ENCODE measurements around the gene DBF4B.
"Not testable (repeated sequence)": the region's sequence is repeated elsewhere in the genome, so short reads cannot be mapped to it uniquely, and the experiment has no call there.

The DBF4B gene

DNA sequence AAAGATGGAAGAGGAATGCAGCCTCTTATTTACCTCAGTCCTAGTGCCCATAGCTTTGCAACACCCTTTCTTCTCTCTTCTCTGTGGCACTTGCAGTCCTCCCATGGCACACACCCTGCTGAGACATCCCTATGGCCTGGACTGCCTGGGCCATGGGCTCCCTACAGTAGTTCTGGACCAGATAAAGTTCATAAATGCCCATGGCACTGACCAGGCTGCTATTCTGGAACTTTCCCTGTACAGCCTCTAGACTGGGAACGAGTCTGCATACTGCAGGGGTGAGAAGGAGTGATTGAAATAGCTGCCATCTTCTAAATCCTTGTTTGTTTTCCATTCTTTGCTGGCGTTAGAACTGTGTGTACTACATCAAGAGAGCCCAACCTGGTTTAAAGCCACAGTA lies 25.8 kb downstream of the DBF4B start:
- no peak for DNase-seq

DNA sequence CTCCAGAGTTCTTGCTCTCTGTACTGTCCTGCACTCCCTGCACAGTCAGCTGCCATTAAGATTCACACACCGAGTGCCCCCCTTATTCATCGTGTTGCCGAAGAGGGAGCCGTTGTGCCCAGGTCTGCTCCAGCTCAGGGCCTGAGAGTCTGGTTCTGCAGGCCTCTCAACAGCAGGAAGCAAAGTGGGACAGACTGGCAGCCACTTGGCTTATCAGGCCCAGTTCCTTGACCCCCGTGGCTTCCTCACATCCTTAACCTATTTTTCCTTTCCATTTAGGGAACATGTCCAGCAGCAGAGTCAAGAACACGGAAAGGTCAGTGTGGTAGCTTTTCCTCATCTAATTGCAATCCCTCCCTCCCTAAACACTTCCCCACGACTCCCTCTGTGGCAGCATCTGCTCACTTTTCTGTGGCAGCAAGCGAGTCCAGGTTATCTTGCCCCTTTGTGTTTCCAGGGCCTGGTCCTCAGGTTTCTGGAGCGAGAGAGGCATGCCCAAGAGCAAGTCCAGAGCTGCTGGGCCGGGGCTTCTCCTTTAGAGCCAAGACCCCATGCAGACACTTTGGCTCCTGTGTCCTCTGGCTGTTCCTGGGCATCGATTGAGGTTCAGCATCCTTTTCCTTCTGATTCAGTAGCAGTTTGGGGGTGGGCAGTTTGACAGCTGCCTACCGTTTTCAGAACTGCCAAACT lies 28.2 kb downstream of the DBF4B start:
- DNase-seq: no peak

DNA sequence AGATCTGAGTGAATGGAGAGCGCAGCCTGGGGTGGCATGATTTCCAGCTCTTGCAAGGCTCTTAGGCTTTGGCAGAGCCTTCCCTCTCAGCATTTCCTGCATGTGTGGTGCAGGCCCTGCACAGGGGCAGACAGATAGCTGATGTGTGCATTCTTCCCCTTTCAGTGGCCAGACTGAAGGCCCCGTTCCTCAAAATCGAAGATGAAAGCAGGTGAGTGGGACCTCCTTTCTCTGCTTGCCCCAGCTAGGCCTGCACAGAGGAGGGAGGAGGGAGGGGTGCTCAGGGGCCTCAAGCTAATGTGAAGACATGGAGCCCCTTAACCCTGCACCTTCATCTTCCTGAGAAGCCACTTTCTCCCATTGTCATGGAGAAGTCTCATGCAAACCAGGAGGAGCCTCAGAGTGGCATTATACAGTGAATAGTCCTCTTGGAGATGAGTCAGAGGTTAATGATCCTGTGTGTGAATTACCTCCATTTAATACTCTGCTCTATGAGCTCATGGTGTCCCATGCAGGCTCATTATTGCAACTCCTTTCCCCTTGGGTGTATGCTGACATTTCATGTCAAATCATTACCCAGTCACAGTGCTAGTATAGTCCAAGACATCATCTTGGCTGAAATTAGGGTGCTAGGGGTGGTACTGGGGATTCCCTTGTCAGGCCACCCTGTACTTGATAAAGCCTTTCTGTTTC lies 29.9 kb downstream of the DBF4B start:
- DNase-seq: no peak

GRCh38 chr17:44741316-44741715 lies 32.9 kb downstream of the DBF4B start:
- no peak for DNase-seq

- DNase-seq: no peak
Observed at GRCh38 chr17:44745301-44745700, 36.8 kb downstream of the DBF4B start.

- DNase-seq: not testable (repeated sequence)
Observed at GRCh38 chr17:44745738-44746137, 37.3 kb downstream of the DBF4B start.

- DNase-seq: no peak
Observed at GRCh38 chr17:44747566-44747965, 39.1 kb downstream of the DBF4B start.

GRCh38 chr17:44749076-44749979 lies 40.9 kb downstream of the DBF4B start:
- no peak for DNase-seq

DNA sequence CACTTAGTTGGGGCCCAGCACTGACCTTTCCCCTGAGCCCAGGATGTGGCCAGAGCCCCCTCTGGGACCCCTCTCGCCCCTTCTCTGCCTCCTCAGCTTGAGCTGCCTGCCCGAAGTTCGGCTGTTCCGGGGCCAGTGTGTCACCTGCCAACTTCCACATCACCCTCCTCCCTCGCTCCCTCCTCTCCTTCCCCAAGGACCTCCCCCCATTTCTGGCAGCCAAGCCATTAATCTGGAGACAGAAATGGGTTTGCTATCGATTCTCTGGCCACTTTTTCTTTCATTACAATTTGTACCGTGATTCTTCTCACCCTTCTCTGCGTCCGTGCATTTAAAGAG lies 41.5 kb downstream of the DBF4B start:
- no peak for DNase-seq

- no peak for DNase-seq
Observed at GRCh38 chr17:44751331-44751730, 42.9 kb downstream of the DBF4B start.

- DNase-seq: no peak
Observed at GRCh38 chr17:44751806-44752205, 43.3 kb downstream of the DBF4B start.

GRCh38 chr17:44752953-44753861 lies 44.7 kb downstream of the DBF4B start:
- DNase-seq: no peak

DNA sequence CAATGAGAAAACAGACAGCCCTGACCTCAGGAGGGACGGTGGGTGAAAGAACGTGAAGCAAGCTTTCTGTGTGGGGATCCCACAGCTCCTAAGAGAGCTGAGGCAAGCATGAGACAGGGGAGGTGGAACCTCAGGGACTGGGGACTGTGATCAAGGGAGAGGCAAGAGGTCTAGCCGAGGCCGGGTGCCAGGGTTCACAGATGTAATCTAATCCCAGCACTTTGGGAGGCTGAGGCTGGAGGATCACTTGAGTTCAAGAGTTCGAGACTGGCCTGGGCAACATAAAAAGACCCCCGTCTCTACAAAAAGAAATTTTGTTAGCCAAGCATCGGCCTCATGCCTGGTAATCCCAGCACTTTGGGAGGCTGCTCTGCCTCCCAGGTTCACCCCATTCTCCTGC lies 45.8 kb downstream of the DBF4B start:
- DNase-seq: no peak

- not testable (repeated sequence) for DNase-seq
Observed at GRCh38 chr17:44755180-44755579, 46.7 kb downstream of the DBF4B start.

DNA sequence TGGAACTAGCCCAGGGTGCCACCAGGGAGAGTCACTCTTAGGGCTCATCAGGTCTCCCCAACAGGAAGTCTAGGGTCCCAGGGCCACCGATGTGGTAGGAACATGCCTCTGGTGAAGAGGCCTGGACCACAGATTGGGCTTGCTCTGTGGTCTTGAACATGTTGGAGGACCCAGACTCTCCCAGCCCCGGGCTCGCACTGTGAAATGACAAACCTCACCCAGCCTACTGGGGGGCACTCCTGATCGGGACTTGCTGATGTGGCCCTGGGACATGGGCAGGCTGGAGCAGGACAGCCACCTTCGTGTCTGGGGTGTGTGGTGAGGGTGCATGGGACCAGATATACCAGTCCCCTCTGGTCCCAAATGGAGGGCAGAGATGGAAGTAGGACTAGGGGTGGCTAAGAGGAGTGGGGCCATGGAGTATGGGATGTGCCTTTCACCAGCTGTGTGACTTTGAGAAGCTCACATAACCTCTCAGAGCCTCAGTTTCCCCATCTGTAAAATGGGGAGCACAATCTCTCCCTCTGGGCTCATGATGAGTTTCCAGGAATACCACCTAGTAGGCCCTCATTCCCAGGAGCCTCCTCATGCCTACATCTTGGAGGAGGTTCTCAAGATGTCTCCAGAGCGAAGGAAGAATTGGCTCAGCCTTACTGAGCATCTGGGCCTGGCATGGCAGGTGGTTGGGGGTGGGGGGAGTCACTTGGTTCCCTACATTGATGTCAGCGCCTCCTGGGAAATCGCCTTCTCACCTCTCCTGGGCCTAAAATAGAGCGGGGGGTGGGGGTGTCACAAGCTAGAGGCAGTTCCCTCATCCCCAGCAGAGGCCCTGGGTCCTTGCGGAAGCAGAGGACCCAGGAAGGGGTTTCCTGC lies 48.8 kb downstream of the DBF4B start:
- DNase-seq: no peak

DNA sequence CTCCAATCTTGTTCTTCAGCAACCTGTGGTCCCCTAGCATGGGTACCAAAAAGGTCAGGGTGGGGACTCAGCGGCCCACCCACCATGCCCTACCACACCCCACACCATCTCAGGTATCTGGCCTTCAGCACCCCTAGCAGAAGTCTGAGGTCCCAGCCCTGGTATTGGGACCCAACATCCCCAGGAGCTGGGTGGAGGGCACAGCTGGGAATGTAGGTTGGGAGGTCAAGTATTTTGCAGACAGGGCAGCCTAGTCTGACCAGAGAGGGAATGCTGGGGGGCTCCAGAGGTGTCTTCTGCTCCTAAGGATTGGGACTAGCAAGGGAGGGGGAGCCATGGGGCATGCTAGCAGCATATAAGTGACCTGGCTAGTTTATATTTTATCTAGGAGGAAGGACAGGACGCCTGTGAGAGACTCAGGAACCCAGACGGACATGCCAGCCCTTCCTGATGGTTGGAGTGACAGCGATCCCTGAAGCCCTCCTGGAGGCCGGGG lies 49.5 kb downstream of the DBF4B start:
- DNase-seq: no peak

DNA sequence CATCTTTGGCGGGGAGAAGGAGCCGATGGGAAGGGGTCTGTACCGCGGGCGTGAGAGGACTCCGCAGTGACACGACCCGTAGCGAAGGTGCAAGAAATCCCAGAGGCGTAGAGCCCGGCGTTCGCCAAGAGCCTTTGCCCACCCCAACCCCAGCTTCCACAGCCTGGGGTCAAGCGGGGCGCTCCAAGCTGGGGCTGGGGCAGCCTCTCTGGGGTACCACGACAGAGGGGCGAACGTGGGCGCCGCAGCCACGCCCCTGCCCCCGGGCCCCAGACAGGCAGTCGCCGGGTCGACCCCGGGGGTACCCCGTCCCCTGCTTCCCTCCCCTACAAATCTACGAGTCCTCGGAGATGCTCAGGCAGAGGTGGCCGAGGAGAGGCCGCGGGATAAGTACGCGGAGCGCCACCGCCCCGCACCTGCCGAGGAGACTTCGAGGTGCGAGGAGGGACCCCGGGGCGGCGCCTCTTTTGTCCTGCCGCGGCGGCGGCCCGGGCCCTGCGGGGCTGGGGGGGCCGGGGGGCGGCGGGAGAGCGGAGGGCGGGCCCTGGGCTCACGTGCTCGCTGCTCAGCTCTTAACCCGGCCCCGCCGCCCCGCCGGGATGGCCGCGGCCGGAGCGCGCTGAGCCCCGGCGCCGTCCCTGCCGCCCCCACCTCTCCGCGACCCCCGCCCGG lies 50.1 kb downstream of the DBF4B start, which contains the start of gene ADAM11:
Gene ADAM11, plus strand, starts transcription at position 575 of the 672 bp plus-strand sequence. CDS start 212 bp downstream, outside the sequence.
- no peak for DNase-seq

- no peak for DNase-seq
Observed at GRCh38 chr17:44759086-44759915, 50.8 kb downstream of the DBF4B start.

- no peak for DNase-seq
Observed at GRCh38 chr17:44759916-44760243, 51.4 kb downstream of the DBF4B start.
